Skin epidermis (tissue), 12 donors: ENCODE results near the gene PLEKHA5.

ENCODE experiments used
- H3K27ac ChIP-seq, 21 experiments: fragments of 200-600 bp; sonication (generic) in 11 of 21; one replicate each; pipeline ENCODE4 v1.5.0; 2020; ENCODE audit warnings: mild to moderate bottlenecking in 3 of 21, inconsistent platforms in 2 of 21, moderate library complexity in 2 of 21
- H3K4me3 ChIP-seq, 7 experiments: fragments of 200-600 bp; sonication (generic) in 2 of 7; one replicate each; pipeline ENCODE4 v1.5.0; 2020; ENCODE audit warnings: inconsistent platforms in 2 of 7, mild to moderate bottlenecking in 2 of 7, moderate library complexity in 1 of 7

Gene PLEKHA5

DNA sequence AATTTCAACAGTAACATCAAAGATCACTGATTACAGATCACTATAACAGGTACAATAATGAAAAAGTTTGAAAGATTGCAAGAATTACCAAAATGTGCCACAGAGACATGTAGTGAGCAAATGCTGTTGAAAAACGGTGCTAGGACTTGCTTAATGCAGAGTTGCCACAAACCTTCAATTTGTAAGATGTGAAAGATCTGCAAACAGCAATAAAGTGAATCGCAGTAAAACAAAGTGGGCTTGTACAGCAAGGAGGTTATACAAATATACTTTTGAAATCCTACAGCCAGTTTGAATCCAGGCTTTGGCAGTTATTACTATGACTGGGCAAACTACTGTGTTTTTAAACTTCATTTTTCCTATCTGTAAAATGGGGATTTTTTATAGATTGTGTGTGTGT is 1.0 kb upstream of the PLEKHA5 start:
- Histone ChIP-seq H3K4me3 (no peak overlapping the region), H3K27ac (peak overlapping the region in 7 of 21 experiments; percentile 10 to 90 (median 76))

DNA sequence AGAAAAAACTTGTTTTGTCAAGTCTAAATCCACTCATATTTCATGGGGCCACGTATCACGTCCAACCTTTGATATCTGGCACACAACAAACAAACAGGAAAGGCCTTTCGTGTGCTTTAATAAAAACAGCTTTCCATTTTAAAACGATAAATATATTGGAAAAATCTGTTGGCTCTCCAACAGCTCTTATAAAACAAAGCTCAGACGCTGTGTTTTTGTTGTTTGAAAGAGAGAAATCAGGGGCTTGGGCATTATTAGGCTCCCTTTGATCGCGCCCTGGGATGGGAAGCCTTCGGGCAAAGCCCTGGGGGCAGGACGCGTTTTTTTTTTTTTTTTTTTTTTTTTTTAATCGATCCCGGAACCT is 429 bp upstream of the PLEKHA5 start:
- Histone ChIP-seq H3K27ac (peak overlapping the region in 18 of 21 experiments; percentile 10 to 90 (median 70)), H3K4me3 (peak overlapping the region in 5 of 7 experiments; percentile 72 to 96 (median 92))

DNA sequence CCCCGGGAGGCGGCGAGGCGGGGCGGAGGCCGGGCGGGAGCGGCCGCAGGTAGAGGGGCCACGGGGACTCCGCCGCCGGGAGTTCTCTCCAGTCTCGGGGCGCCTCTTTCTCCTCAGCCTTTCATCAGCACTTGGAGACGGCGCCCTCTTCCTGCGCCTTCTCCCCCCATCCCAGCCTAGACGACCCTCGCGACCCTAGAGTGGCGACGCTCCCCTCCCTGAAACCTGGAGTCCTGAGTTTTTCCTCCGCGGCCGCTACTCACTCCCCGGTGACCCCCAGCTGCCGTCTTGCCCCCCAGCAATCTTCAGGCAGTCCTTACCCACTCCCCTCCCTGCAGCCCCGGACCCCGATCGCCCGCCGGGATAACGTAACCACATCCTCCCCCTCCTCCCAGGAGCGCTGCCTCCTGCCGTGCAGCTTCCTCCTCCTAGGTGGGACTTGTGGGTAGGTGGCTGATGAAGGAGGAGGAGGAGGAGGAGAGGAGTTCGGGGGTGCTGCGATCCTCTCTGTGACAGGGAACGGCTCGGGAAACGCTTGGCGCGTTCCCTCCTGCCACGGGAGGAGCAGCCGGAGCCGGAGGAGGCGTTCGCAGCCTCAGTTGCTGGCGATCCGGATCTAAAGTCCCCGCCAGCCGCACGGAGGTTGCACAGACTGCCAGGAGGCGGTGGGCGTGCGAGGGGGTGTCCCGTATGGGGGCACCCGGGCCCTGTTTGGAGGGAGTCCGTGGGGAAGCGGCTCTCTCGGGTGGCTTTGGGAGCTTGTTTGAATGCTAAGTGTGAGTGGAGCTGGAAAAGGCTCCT is 891 bp downstream of the PLEKHA5 start:
- peak overlapping the region; percentile 54 to 96 (median 90) for H3K4me3 ChIP-seq
- peak overlapping the region; percentile 62 to 96 (median 90) for H3K27ac ChIP-seq

DNA sequence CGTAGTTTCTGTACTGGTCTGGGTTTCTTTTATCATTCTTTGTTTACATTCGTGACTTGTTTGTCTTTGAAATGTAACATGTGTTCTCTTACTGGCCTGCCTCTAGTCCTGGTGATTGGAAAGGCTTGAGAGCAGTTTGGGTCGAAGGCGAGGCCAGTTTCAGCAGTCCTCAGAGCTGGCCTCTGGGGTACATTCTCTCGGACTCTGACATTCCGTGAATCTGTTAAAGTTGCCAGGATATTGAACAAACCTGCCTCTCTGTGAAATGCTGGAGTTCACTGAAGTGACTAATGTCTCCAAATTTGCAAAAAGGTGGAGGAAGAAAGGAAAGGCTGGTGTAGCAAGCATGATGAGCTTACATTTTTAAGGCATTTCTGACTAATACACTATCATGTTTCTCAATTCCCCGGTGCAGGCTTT is 1.5 kb downstream of the PLEKHA5 start:
- peak overlapping the region; percentile 54 to 96 (median 90) for H3K4me3 ChIP-seq

DNA sequence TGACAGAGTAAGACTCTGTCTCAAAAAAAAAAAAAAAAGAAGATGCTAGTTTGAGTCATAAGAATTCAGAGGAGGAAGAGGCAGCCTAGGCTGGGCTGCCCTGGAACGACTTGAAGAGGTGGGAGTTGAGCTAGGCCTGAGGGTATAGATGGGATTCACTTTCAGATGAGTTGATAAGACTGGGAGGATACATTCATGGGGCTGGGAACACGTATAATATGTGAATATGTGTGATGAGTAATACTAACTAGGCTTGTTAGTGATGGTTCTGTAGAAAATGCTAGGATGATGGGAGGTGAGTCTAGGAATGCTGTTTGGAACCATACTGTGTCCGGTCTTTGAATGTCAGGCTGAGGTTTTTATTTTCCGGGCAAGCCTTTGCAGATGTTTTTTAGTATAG is 9.0 kb downstream of the PLEKHA5 start:
- H3K4me3 ChIP-seq = no peak overlapping the region
- H3K27ac ChIP-seq = no peak overlapping the region

More for the DNA sequence above, 1.5 kb downstream of the PLEKHA5 start:
- H3K27ac ChIP-seq = peak overlapping the region in 19 of 21 experiments; percentile 25 to 96 (median 90)

DNA sequence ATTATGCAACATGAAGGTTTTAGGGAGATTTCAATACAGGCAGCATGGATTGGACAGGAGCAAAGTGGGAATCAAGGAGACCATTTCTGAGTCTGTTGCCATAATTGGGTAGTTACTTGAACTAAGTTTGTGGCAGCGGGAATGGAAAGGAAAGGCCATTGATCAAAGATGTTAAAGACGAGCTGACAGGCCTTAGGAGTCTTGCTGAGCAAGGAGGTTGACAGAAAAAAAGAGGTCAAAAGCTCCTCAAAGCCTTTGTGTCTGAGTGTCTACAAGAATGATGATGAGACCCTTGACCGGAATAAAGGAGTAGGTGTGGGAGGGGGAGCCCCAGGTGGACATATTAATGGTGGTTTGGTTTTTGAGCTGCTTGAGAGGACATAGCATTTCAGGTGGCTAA is 9.4 kb downstream of the PLEKHA5 start:
- Histone ChIP-seq H3K4me3 (no peak overlapping the region), H3K27ac (no peak overlapping the region)

DNA sequence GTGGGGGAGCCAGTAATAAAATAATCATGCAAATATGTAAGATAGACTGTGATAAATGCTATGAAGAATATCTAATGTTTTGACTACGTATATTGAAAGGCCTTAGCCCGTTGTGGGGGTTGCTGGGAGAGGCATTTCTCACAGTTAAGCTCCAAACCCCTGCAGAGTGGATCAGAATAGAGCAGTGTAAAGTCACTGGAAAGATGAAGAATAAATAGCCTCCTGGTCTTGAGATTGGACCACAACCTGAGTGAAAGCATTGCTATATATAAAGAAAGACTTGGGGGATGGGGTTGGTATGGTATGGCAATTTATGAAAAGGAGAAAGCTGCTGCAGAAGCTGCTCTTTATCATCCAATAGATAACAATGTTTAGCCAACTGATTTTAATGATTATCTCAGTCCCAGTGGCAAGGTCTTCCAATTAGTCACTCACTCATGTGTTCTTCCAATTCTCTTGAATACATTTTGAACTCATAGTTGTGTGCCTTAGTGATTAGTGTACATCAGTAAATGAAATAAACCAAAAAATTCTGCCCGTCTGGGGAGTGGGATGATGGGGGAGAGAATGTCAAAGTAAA is 10.2 kb downstream of the PLEKHA5 start:
- H3K4me3 ChIP-seq = no peak overlapping the region
- no peak overlapping the region for H3K27ac ChIP-seq

DNA sequence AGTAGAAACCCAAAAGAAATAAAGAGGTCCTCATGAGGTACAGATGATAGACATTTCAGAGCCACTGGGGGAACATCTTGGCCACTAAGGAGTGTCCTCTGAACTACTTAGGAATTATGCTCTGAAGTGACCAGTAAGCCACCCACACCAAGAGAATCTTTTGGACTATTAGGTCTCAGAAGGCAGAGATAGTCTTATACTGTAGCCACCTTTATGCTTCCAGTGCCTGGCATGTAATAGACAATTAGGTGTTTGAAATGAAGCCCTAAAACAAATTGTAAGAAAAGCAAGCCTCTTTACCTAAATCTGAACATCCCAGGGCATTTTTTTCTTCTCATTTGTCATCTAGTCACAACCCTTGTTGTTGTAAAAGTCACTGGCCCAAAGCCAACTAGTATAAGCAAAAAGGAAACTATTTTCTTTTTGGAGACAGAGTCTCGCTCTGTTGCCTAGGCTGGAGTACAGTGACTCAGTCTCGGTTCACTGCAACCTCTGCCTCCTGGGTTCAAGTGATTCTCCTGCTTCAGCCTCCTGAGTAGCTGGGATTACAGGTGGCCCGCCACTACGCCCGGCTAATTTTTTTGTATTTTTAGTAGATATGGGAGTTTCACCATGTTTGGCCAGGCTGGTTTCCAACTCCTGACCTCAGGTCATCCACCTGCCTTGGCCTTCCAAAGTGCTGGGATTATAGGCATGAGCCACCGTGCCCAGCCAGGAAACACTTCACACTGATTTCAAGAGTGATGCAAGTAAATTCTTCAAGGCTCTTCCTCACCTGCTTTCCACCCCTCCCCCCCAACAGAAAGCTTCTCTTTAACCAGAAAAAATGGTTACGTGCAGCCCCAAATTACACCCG is 11.1 kb downstream of the PLEKHA5 start:
- H3K4me3 ChIP-seq = no peak overlapping the region
- H3K27ac ChIP-seq = no peak overlapping the region

DNA sequence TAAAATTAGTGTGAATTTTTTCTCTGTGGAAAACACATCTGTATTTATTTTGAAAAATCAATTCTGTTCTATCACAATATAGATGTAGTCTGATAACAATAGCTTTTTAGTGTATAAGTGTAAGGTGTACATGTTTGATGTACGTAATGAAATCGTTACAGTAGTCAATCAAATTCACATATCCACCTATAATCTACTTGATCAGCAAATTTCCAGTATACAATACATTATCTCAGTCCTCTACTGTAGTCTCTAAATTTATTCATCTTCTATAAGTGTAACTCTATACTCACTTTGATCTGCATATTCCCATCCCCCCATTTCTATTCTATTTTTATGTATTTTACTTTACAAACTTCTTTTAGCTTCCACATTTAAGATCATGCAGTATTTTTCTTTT is 13.0 kb downstream of the PLEKHA5 start:
- Histone ChIP-seq H3K27ac (no peak overlapping the region), H3K4me3 (no peak overlapping the region)

DNA sequence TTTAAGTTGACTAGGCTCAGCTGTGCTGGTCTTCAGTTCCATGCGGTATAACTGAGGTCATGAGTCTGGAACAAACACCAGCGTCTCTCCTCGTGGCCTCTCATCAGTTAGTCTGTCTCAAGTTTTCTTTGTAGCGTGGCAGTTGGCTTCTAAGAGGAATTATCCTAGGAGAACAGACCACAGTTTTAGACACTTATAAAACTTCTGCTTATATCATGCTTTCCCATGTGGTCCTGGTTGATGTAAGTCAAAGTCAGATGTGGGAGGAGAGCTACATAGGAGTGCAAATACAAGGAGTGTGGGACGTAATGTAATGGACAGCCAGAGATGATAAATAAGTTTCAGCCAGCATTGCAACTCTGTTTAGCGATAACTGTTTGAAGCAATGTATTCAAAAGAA is 14.8 kb downstream of the PLEKHA5 start:
- no peak overlapping the region for H3K4me3 ChIP-seq
- H3K27ac ChIP-seq = no peak overlapping the region

DNA sequence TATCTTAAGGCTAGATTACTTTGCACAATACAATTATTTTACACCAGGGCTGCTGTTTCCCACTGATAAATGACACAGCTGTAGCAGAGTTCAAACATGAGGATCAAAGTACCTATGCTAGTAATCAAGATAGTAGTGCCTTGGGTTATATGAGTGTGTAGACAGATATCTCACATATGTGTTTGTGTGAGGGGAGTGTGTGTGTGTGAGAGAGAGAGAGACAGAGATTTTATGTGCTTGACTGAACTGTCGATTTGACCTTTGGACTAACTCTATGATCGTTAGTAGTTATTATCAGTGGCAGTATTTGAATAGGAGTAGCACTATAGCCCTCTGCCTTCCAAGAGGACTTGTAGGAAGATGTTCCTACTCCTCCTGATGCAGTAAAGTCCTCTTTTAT is 15.5 kb downstream of the PLEKHA5 start:
- Histone ChIP-seq H3K27ac (no peak overlapping the region), H3K4me3 (no peak overlapping the region)

DNA sequence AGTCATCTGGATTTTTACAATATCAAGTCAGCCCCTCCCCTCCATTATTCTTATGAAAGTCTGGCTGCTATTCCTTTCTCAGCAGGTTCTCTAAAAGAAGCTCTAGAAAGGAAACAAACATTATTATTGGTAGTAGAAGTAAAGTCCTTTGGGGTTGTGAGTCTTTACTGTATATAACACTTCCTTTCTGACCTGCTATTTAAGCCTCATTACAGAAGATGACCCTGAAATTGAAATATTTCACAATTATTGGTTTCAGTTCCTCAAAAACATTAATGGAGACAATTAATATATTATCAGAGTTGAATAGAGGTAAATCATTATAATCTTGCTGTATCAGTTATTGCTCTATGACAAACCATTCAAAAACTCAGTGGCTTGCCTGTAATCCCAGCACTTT is 19.3 kb downstream of the PLEKHA5 start:
- Histone ChIP-seq H3K4me3 (no peak overlapping the region), H3K27ac (no peak overlapping the region)

DNA sequence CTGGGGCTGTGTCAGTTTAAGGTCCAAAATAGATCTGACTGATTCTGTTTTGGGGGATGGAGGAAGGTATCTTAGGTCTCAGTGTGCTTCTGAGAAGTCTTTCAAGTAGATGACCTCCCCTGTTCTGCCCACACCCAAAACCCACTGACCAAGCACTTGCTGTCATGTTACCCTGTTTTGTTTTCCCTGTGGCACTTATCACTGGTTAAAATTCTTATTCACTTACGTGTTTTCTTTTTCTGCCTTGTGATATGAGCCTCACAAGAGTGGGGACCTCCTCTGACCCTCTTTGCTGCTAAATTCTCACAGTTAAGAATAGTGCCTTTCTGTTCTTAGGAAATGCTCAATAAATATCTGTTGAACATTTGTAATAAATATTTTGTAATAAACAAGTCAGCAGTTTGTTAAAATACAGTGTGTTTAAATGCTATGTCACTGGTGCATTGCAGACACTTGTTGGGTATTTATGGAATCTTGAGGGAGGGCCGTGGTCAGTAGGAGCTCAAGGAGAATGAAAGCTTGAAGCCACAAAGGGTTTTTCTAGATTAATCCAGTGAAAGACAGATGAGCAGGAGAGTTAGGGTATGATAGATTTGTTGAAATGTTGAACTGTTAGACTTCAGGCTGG is 20.9 kb downstream of the PLEKHA5 start:
- H3K27ac ChIP-seq = no peak overlapping the region
- no peak overlapping the region for H3K4me3 ChIP-seq

DNA sequence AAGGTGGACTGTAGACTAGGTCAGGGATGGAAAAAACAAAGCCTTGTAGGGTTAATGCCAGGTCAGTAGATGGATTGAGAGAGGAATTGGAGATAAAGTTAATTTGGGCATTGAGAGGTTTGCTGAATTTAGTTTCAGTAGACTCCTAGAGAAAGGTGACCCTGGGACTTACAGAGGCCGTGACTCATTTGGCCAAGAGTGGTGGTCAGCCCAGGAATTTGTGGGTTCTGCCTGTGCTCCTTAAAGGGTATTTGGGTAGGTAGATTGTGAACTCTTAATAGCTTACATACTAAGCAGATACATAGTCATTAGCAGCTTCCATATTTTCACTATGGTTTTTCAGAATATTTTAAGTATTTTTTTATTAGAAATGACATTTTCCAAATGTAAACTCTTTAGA is 21.8 kb downstream of the PLEKHA5 start:
- no peak overlapping the region for H3K27ac ChIP-seq
- H3K4me3 ChIP-seq = no peak overlapping the region

DNA sequence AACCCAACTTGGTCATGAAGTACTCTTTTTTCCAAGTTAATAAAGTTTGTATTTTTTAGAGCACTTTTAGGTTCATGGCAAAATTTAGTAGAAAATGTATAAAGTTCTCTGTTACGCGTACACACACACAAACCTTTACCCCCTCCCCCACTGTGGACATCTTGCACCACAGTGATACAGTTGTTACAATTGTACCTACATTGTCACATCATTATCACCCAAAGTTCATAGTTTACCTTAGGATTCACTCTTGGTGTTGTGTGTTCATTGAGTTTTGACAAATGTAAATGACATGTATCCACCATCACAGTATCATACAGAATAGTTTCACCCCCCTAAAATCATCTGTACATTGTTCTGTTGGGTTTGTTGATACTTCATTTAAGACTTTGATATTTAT is 23.9 kb downstream of the PLEKHA5 start:
- Histone ChIP-seq H3K27ac (no peak overlapping the region), H3K4me3 (no peak overlapping the region)

DNA sequence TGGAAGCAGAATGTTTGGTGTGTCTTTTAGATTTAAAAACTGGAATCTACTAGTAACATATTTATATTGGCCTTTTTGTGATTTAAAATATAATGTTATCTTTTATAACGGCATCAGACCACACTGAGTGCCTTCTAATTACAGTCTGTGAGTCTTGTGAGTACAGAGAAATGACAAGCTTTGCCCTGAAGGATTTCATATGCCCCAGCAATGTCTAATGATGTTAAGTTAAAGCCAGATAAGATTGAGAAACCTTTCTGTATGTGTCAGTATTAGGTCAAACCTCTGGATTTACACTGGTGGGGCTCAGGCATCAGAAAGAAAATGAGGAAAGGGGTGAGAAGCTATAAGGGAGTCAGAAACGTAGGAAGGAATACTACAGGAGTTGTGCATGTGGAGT is 25.2 kb downstream of the PLEKHA5 start:
- no peak overlapping the region for H3K27ac ChIP-seq
- no peak overlapping the region for H3K4me3 ChIP-seq

DNA sequence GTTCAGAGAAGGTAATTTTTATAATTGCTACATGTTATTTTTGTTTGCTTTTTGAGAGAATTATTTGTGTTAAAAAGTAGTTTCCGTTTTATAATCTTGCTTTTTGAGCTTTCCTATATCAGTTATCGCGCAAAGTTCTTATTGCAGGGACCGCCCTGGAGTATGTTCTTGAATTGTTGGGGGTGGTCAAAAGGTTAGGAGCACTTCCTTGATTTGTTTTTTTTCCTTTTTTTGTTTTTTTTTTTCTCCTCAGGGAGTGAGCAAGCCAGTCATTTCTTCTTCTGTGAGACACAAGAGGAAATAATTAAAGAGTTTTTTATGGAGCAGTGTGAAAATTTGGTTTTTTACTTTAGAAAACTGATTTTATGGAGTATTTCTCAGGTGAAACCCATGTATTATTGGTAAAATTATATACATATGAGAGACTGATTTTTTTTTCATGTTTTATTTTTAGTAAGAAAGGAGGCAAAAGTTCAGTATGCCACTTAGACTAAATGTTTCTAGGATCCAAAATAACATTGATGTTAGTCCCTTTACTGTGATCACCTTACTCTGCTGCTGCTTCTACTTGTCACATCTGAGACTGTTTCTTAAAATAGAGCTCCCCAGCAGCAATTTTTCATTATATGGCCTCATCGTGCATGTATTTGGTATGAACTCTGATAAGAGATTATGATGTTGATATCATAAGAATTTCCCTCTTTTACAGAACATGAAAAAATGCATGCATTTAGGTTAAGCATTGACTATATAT is 26.6 kb downstream of the PLEKHA5 start:
- Histone ChIP-seq H3K27ac (no peak overlapping the region), H3K4me3 (no peak overlapping the region)

DNA sequence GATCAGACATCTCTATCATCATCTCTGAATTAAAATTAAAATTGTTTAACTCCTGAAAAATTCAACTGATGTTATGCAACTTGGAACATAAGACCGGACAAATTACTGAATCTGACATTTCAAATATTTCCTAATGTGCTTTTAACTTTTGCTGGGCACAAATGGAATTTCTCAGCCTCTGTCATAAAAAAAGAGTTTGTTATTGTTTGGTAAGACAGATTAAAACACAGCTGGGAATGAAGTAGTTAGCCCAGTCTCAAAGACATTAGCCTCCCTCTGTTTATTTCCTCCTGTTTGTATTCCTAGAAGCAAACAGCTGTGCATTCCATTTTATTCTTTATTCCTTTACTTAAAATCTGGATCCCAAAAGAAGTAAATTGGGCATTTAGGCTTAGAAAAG is 29.4 kb downstream of the PLEKHA5 start:
- H3K27ac ChIP-seq = no peak overlapping the region
- H3K4me3 ChIP-seq = no peak overlapping the region

DNA sequence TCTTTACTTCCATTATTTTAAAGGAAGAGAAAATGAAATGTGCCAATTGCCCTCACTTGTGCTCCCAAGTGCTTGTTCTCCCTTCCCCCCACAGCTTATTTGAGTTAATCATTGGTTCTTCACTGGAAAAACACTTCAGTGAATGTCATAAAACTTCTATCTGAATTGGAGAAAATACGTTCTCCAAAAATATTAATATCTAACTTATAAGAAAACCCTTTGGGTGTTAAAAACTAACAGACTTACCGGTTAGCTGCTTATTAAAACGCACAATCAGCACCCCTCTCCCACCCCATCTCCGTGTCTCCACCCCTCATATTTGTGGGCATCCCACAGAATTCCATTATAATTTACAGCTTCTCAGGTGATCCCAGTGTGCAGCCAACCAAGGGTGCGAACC is 31.7 kb downstream of the PLEKHA5 start:
- Histone ChIP-seq H3K27ac (no peak overlapping the region), H3K4me3 (no peak overlapping the region)
